ENCODE results near the gene IL1RAP. TPM values are rescaled to one million over a fixed set of nuclear protein-coding genes. Genes with fewer than 3 reads are reported as not detected.

Gene IL1RAP
- total RNA-seq, 1 donor from 2014 or later = 43.4 TPM

DNA sequence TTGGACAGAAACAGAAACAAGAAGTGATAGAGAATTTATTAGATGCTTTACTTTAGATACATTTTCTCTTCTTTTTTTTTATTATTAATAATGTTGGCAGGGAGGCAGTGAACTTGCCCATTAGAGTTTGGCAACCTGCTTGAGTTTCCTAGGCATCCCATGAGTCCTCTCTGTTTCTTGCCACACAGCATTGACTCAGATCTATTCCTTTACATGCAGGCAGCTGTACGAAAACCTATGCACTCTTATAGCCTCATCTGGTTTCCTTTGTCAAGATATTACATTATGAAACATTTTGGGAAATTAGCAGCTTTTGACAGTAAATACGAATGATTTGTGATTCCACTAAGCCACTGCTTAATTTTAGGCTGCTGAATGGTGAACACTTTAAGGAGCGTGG, 23.3 kb downstream of the IL1RAP start:
- TF ChIP-seq, protein P1, sequence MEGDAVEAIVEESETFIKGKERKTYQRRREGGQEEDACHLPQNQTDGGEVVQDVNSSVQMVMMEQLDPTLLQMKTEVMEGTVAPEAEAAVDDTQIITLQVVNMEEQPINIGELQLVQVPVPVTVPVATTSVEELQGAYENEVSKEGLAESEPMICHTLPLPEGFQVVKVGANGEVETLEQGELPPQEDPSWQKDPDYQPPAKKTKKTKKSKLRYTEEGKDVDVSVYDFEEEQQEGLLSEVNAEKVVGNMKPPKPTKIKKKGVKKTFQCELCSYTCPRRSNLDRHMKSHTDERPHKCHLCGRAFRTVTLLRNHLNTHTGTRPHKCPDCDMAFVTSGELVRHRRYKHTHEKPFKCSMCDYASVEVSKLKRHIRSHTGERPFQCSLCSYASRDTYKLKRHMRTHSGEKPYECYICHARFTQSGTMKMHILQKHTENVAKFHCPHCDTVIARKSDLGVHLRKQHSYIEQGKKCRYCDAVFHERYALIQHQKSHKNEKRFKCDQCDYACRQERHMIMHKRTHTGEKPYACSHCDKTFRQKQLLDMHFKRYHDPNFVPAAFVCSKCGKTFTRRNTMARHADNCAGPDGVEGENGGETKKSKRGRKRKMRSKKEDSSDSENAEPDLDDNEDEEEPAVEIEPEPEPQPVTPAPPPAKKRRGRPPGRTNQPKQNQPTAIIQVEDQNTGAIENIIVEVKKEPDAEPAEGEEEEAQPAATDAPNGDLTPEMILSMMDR (IDR thresholded peaks at IDR 0.05; ENCODE audit: insufficient read depth, low read length, severe bottlenecking) = no peak
- DNase-seq (ENCODE audit: low read depth) (peak; percentile 50), FAIRE-seq (no peak)
- no peaks in the 10 kb centered on the region for H3K36me3 ChIP-seq (ENCODE audit: control insufficient read depth, insufficient read depth, low read length)
- H3K4me3 ChIP-seq (ENCODE audit: low read depth, low read length) = no peak overlapping the region
- no peaks in the 10 kb centered on the region for H3K27me3 ChIP-seq (ENCODE audit: control insufficient read depth, insufficient read depth, low read length)

DNA sequence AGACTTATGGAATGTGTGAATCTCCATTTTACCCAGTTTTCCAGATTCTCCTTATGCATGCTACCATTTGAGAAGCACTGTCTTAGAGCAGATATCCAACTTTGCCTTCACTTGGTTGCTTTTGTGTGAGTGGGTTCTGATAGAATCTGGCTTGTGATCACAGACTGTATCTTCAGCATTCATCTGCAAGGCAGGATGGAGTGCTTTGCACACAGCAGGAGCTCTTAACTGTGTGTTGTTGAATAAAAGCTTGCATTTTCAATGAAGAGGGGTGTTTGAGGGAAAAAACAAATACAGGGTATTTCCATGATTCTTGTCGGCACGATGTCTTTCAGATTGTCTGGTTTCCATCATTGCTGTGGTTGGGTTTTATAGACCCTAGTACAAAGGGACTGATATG, 24.4 kb downstream of the IL1RAP start:
- Histone ChIP-seq H3K4me3 (ENCODE audit: low read depth, low read length) (no peak overlapping the region), H3K27me3 (ENCODE audit: control insufficient read depth, insufficient read depth, low read length) (no peaks in the 10 kb centered on the region), H3K36me3 (ENCODE audit: control insufficient read depth, insufficient read depth, low read length) (no peaks in the 10 kb centered on the region)
- no peak for FAIRE-seq
- TF ChIP-seq, protein P1 (IDR thresholded peaks at IDR 0.05; ENCODE audit: insufficient read depth, low read length, severe bottlenecking) = no peak
- no peak for DNase-seq (ENCODE audit: low read depth)

DNA sequence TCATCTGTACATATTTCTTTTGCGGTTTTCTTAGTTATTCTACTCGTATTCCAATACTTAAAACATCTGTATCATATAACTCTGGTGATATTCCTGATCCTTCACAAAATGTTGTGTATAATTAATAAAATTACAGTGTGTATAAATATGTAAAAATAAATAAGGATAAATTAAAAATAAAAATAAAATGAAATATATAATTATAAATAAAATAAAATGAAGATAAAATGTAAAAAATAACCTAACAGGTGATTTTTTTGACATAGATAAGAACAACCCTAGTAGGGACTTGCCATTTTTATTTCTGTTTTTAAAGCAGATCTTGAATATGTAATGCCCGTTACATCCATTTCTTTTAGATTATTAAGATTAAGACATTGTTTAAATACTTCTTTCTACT, 25.6 kb downstream of the IL1RAP start:
- FAIRE-seq (no peak), DNase-seq (ENCODE audit: low read depth) (no peak)
- H3K36me3 ChIP-seq (ENCODE audit: control insufficient read depth, insufficient read depth, low read length) = no peaks in the 10 kb centered on the region
- H3K27me3 ChIP-seq (ENCODE audit: control insufficient read depth, insufficient read depth, low read length) = no peaks in the 10 kb centered on the region
- no peak overlapping the region for H3K4me3 ChIP-seq (ENCODE audit: low read depth, low read length)
- TF ChIP-seq, protein P1 (IDR thresholded peaks at IDR 0.05; ENCODE audit: insufficient read depth, low read length, severe bottlenecking) = no peak

DNA sequence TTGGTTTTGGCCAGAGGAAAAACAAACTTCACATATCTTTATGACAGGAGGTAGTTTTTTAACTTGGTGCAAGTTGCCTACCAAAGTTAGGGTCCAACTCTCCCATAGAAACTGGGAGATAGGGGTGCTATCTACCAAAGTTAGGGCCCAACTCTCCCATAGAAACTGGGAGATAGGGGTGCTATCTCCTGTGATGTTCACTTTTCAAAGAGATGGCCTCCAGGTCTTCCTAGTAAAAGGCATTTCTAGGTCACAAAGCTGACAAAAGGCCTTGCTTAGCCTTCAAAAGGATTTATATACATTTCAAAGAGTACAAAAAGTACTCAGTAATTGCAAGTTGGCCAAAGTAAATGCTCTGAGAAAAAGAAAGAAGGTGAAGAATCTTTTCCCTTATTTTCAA, 27.1 kb downstream of the IL1RAP start:
- FAIRE-seq (no peak), DNase-seq (ENCODE audit: low read depth) (no peak)
- H3K36me3 ChIP-seq (ENCODE audit: control insufficient read depth, insufficient read depth, low read length) = no peaks in the 10 kb centered on the region
- H3K4me3 ChIP-seq (ENCODE audit: low read depth, low read length) = no peak overlapping the region
- TF ChIP-seq, protein P1 (IDR thresholded peaks at IDR 0.05; ENCODE audit: insufficient read depth, low read length, severe bottlenecking) = no peak
- no peaks in the 10 kb centered on the region for H3K27me3 ChIP-seq (ENCODE audit: control insufficient read depth, insufficient read depth, low read length)

DNA sequence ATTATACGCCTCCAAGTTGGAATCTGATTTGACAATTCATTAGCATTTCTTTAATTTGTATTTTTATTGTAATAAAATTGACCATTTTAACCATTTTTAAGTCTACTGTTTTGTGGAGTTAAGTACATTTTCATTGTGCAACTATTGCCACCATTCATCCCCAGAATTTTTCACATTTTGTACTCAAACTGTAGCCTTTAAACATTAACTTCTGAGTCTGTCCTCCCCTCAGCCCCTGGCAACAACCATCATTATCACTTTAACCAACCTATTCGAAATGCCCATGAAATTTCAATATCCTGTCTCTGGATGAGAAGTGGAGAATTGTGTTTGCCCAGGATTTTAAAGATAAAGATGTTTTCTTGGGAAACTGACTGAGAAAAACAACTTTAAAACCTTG, 27.7 kb downstream of the IL1RAP start:
- TF ChIP-seq, protein P1 (IDR thresholded peaks at IDR 0.05; ENCODE audit: insufficient read depth, low read length, severe bottlenecking) = no peak
- DNase-seq (ENCODE audit: low read depth) = no peak
- no peaks in the 10 kb centered on the region for H3K27me3 ChIP-seq (ENCODE audit: control insufficient read depth, insufficient read depth, low read length)
- no peak for FAIRE-seq
- H3K4me3 ChIP-seq (ENCODE audit: low read depth, low read length) = no peak overlapping the region
- H3K36me3 ChIP-seq (ENCODE audit: control insufficient read depth, insufficient read depth, low read length) = no peaks in the 10 kb centered on the region

DNA sequence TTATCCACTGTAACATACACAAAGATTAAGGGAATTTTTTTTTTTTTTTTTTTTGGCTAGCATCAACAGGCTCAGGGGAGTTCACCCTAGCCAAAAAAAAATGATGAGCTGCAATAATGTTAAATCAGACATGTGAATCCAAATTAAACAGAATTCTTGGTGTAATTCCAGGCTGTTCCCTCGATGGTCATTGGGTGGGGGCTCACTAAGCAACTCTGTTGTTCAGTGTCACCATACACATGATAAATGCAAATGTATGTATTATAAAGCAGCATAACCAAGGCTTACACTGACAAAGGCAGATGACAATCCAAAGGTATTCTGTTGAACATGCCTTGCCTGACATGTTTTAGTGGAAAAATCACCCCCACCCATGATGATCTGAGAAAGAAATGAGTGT, 29.0 kb downstream of the IL1RAP start:
- TF ChIP-seq, protein P1 (IDR thresholded peaks at IDR 0.05; ENCODE audit: insufficient read depth, low read length, severe bottlenecking) = no peak

More for the DNA sequence above, 29.0 kb downstream of the IL1RAP start:
- FAIRE-seq (no peak), DNase-seq (ENCODE audit: low read depth) (no peak)
- Histone ChIP-seq H3K4me3 (ENCODE audit: low read depth, low read length) (no peak overlapping the region), H3K27me3 (ENCODE audit: control insufficient read depth, insufficient read depth, low read length) (no peaks in the 10 kb centered on the region), H3K36me3 (ENCODE audit: control insufficient read depth, insufficient read depth, low read length) (no peaks in the 10 kb centered on the region)

Data from bronchial epithelial cell (primary cell).